GM12864 (cell line): ENCODE measurements around the gene CLEC1B.
"Not testable (repeated sequence)": the region's sequence is repeated elsewhere in the genome, so short reads cannot be mapped to it uniquely, and the experiment has no call there.

Experiments used
- DNase-seq: peaks from one replicate; pipeline ENCODE4 v3.0.0-alpha.2; 2011; ENCODE audit warnings: low read depth
- H3K4me3 ChIP-seq: 2 replicates; pipeline ENCODE4 v1.5.1; 2011; ENCODE audit warnings: mild to moderate bottlenecking, low read depth, low read length, control low read depth
- CTCF ChIP-seq: IDR thresholded peaks from 2 replicates; pipeline ENCODE4 v1.5.1; 2011; ENCODE audit warnings: low read depth, mild to moderate bottlenecking, moderate library complexity, low read length, control low read depth, inconsistent platforms; ENCODE audit errors: missing control alignments

Gene CLEC1B

GRCh38 chr12:10012630-10013330 lies 13.9 kb upstream of the CLEC1B start:
- no peak for DNase-seq
- TF ChIP-seq CTCF: no peak
- H3K4me3 ChIP-seq: no peak overlapping the region

- no peak for TF ChIP-seq CTCF
- DNase-seq: no peak
- H3K4me3 ChIP-seq: no peak overlapping the region
Observed at GRCh38 chr12:10001171-10001776, 2.4 kb upstream of the CLEC1B start.

GRCh38 chr12:9992296-9992695 lies 6.6 kb downstream of the CLEC1B start:
- no peak for TF ChIP-seq CTCF
- no peak for DNase-seq

GRCh38 chr12:9991876-9992275 lies 7.0 kb downstream of the CLEC1B start:
- H3K4me3 ChIP-seq: no peak overlapping the region
- no peak for DNase-seq
- TF ChIP-seq CTCF: no peak

More at GRCh38 chr12:9992296-9992695, 6.6 kb downstream of the CLEC1B start:
- no peak overlapping the region for H3K4me3 ChIP-seq

GRCh38 chr12:9980126-9980525 lies 18.8 kb downstream of the CLEC1B start:
- DNase-seq: no peak
- H3K4me3 ChIP-seq: no peak overlapping the region
- TF ChIP-seq CTCF: no peak

GRCh38 chr12:9977916-9978315 lies 21.0 kb downstream of the CLEC1B start:
- H3K4me3 ChIP-seq: no peak overlapping the region
- DNase-seq: no peak
- TF ChIP-seq CTCF: no peak

- H3K4me3 ChIP-seq, DNase-seq: not testable (repeated sequence)
Observed at GRCh38 chr12:9976626-9977025, 22.3 kb downstream of the CLEC1B start.
